GM21528 (cell line): ENCODE results near the gene CLIC5.

ENCODE experiments used
- ATAC-seq: cut with Tn5 transposase; IDR thresholded peaks from one replicate; pipeline ENCODE4 v1.9.1; 2021; ENCODE audit warnings: mild to moderate bottlenecking, moderate library complexity; ENCODE audit not compliant: unreplicated experiment, low FRiP score

The CLIC5 gene

DNA sequence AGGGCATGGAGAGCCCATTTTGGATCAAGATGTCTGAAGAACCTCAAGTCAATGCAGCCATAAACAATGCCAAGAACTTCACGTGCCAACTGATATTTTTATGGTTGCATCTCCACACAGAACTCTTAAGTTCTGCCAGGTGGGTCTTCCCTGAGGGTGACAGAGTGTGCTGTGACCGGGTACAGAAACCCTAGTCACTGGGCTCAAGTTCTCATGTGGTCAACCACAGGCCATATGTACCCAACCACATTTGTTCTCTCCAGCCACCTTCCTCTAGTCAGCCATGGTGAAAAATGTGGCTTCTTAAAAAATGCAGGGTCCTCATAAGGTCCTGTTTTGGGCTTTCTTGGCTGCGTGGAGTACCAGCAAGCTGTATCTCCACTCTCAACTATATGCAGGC lies 48.9 kb downstream of the CLIC5 start:
- ATAC-seq = no peak

GRCh38 chr6:45966340-45966739 lies 49.3 kb downstream of the CLIC5 start:
- no peak for ATAC-seq

GRCh38 chr6:45965792-45966191 lies 49.9 kb downstream of the CLIC5 start:
- ATAC-seq = no peak

- no peak for ATAC-seq
Observed at GRCh38 chr6:45965007-45965406, 50.7 kb downstream of the CLIC5 start.

DNA sequence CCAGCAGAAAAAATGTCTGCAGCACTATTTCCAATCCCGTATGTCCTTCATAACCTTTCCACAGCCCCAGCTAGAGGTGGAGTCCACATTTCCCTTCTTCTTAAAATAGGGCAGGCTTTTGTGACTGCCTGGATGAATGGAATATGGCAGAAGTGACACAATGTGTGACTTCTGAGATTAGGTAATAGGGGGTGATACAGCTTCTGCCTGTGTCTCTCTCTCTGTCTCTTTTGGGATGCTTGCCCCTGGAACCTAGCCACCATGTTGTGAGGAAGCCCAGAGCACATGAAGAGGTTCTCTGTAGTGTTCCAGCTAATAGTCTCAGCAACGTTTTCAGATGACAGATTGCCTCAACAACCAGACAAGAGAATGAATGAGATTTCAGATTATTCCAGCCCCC lies 51.4 kb downstream of the CLIC5 start:
- no peak for ATAC-seq

DNA sequence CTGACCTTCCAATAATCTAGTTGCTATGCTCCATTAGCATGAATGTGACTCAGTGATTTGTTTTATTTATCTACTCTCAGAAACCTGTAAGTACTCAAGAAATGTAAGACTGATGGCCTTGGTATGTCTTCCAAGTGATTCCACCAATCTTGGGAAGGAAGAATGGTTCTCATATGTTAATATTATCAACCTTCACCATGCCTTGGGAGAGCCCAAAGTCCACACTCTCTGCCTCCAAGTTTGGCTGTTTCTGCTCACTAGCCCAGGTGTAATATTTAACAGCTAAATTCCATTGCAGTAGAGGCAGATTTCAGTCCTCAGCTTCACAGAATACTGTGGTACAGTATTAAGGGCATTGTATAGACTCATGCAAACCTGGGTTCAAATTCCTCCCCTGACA lies 51.8 kb downstream of the CLIC5 start:
- no peak for ATAC-seq

DNA sequence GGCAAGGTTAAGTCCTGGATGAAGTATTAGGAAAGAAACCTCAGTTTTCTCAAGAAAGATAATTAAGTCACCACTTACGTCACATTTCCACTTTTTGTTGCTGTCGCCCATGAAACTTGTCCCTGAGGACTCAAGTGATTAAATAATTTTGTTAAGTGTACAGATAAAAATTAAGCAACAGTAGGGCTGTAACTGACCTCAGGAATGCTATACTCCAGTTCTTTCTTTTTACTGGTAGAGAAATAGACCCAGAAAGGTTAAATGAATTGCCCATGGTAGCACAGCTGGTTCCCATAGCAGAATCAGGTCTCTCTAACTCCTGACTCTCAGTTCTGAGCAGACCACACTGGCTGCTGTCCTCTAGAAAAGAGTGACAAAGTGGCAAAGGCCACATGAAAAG lies 54.5 kb downstream of the CLIC5 start:
- no peak for ATAC-seq

DNA sequence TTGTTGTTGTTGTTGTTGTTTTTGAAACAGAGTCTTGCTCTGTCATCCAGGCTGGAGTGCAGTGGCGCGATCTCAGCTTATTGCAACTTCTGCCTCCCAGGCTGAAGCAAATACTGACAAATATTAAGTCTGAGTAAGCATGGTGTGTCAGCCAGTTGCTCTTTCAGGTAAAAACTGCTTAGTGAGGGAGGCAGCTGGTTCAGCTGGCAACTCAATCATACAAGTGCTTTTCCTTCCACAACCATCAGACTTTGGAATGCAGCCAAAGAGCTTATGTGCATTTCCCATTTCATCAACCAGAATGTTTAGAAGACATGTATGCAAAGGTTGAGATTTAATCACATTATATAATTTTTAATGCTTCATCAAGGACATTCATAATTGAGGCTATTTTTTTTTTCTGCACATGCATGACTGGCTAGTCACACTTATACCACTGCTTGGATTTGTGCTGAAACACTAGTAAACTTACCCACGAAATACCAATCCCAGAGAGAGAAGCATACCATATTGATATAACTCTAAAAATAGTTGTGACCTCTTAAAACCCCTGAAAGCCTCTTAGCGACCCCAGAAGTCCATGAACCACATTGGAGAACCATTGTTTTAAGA lies 56.0 kb downstream of the CLIC5 start:
- no peak for ATAC-seq

DNA sequence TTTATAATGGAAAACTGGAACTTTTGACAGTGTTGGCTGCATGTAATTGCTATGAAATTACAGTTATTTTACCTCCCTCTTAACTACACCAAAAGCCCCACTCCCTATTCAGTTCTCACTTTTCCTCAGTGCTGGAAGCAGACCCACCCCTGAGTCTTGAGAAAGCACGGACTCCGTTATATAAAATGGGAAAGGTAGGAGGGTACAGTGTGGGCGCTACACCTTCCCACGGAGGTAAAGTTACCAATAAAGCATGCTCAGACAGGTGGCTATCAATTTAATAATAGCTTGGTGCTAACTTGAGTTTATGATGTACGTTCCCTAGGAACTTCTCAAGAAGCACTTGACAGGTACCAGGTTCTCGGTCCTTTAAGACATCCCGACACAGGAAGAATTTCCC lies 59.0 kb downstream of the CLIC5 start:
- no peak for ATAC-seq

DNA sequence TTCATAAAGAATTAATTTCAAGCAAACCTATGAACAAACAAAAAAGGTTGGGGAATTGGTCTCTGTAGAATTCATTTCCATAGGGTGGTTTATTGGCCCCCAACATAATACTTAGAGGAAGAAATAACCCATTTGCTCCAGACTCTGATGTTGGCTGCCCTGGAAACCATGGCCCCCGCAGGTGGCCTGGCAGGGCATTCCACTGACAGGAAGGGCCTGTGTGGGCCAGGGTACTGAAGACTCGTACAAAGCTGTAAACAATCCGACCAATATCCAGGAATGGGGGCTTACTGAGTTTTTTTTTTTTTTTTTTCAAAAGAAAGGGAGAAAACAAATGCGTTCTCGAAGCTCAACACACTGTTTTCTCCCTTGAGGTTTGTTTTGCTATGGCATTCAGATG lies 59.5 kb downstream of the CLIC5 start:
- no peak for ATAC-seq

DNA sequence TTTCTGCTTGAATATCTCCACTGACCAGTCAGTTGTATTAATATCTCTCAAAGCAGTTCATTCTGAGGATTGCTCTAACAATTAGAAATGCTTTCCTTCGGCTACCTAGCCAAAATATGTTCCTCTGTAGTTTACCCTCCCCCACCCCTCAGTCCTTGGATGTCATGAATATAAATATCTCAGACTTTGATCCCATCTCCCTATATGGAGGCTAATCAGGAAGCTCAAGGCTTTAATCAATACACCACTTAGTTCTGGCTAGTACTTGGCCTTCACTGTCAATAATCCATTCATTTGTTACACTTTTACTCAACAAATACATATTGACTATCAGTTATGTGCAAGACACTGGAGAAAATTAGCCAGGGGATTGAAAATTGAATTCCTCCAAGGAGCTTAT lies 60.1 kb downstream of the CLIC5 start:
- no peak for ATAC-seq

DNA sequence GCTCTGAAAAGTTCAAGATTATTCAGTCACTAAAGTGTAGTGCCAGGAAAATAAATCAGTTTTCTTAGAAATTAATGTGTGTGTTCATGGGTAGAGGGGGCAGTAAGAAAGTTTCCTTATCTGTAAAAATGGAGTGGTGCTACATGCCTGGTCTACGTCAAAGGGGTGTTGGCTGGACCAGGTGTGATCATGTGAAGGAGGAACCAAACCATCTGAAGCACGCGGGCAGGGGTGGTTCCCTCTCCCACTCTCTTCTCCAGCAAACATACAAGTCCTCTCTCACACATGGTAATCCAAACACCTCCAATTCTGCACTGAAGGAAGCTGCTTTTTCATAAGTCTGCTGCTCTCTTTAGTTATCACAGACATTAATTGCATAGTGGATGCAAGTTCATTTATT lies 63.1 kb downstream of the CLIC5 start:
- ATAC-seq = no peak

- no peak for ATAC-seq
Observed at GRCh38 chr6:45952168-45952529, 63.5 kb downstream of the CLIC5 start.

GRCh38 chr6:45951321-45952167 lies 64.1 kb downstream of the CLIC5 start:
- ATAC-seq = no peak

DNA sequence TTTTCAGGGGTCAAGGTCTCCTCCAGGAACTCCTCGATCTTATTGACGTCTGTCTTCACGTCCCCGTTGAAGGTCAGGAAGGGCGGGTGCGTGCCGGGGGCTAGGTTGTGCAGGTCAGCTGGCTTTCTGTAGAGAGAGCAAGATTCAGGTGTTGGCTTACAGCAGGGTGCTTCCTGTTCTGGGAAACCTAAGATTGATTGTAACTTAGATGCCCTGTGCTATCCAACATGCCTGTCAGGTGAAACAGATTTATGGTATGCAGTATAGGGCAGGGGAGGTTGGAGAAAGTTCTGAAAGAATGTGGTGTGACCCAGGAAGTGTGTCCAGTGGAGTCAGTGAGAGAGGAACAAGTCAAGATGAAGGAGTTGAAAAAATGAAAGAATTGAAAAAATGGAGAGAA lies 66.4 kb downstream of the CLIC5 start:
- ATAC-seq = no peak

GRCh38 chr6:45947807-45948206 lies 67.9 kb downstream of the CLIC5 start:
- ATAC-seq = no peak

GRCh38 chr6:45946887-45947286 lies 68.8 kb downstream of the CLIC5 start:
- no peak for ATAC-seq

DNA sequence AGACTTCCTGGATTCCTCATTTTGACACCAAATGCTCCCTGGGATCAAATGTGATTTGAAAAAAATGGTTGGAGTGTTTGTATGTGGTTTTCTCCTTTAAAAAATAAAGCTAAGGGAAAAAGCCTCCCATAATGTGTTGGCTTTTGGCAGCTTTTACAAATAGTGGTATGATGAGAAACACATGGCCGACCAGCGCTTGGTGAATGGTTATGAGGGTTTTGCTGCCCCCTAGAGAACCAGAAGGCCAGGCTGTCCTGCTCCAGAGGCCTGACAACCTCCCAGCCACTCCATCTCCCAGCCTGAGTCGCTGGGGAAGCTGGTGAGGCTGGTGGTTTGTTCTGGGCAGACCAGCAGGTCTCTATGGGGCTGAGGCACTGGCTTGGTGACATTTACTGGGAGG lies 69.3 kb downstream of the CLIC5 start:
- ATAC-seq = no peak

- no peak for ATAC-seq
Observed at GRCh38 chr6:45942953-45943352, 72.7 kb downstream of the CLIC5 start.

- ATAC-seq = no peak
Observed at GRCh38 chr6:45933855-45934254, 81.8 kb downstream of the CLIC5 start.

- no peak for ATAC-seq
Observed at GRCh38 chr6:45931232-45931631, 84.4 kb downstream of the CLIC5 start.

- ATAC-seq = no peak
Observed at GRCh38 chr6:45930420-45931040, 85.1 kb downstream of the CLIC5 start.
